Measurements from ENCODE around the gene PAFAH1B2. TPM values are rescaled to one million over a fixed set of nuclear protein-coding genes. Genes with fewer than 3 reads are reported as not detected.
A peak's percentile ranks its signal among the peaks of the same experiment; 100 is the strongest.

Gene PAFAH1B2
- total RNA-seq, 3 donors from 2014 or later (not counting 1 experiment from before 2014, with no cell fraction given): 46.1 to 71.0 (median 58.8) TPM

DNA sequence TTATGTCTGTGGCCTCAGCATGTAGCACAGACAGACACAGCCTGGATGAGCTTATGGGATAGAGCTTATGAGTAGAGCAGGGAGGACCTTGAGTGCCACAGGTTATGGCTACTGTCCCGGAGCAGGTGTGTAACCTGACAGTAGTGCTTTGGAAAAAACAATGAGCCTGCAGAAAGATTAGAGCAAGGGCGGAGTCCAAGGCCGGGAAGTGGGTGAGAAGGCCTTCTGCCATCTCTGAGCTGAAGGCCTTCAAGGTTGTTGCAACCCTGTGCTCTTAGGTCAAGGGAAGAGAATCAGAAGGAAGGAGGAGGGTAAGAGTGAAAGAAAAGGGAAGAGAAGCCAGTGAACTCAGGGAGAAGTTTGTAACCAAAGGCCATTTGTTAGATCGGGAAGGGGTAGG is 51.2 kb downstream of the PAFAH1B2 start:
- ATAC-seq (no peak), DNase-seq (no peak)
- no peak overlapping the region for H3K4me3 Mint-ChIP-seq
- peaks cover 4% of the 10 kb centered on the region for H3K4me1 ChIP-seq (ENCODE audit: control insufficient read depth, insufficient read depth, low read length)
- no peaks in the 10 kb centered on the region for H3K36me3 Mint-ChIP-seq
- H3K27me3 ChIP-seq (ENCODE audit: control insufficient read depth, insufficient read depth, low read length): no peaks in the 10 kb centered on the region
- H3K4me3 ChIP-seq (ENCODE audit: low read length): no peak overlapping the region
- WGBS (ENCODE audit: insufficient coverage): 95% methylated on average over 4 of the region's 4 CpGs
- H3K4me1 Mint-ChIP-seq: peaks cover 0 to 10% of the 10 kb centered on the region in 2 donors
- no peaks in the 10 kb centered on the region for H3K27me3 Mint-ChIP-seq (ENCODE audit: low read depth in 2 of 2)
- peak overlapping the region; percentile 40 to 59 for H3K27ac Mint-ChIP-seq
- peaks cover 17% of the 10 kb centered on the region for H3K36me3 ChIP-seq (ENCODE audit: control insufficient read depth, insufficient read depth, low read length)
- H3K9me3 Mint-ChIP-seq: no peaks in the 10 kb centered on the region
- TF ChIP-seq, protein P1, sequence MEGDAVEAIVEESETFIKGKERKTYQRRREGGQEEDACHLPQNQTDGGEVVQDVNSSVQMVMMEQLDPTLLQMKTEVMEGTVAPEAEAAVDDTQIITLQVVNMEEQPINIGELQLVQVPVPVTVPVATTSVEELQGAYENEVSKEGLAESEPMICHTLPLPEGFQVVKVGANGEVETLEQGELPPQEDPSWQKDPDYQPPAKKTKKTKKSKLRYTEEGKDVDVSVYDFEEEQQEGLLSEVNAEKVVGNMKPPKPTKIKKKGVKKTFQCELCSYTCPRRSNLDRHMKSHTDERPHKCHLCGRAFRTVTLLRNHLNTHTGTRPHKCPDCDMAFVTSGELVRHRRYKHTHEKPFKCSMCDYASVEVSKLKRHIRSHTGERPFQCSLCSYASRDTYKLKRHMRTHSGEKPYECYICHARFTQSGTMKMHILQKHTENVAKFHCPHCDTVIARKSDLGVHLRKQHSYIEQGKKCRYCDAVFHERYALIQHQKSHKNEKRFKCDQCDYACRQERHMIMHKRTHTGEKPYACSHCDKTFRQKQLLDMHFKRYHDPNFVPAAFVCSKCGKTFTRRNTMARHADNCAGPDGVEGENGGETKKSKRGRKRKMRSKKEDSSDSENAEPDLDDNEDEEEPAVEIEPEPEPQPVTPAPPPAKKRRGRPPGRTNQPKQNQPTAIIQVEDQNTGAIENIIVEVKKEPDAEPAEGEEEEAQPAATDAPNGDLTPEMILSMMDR (IDR thresholded peaks at IDR 0.05): no peak
- H3K27ac ChIP-seq (ENCODE audit: low read length): no peak overlapping the region
- intact Hi-C loops (cut with micrococcal nuclease): no loop called here
- no peaks in the 10 kb centered on the region for H3K9me3 ChIP-seq (ENCODE audit: control insufficient read depth, insufficient read depth, low read length)

DNA sequence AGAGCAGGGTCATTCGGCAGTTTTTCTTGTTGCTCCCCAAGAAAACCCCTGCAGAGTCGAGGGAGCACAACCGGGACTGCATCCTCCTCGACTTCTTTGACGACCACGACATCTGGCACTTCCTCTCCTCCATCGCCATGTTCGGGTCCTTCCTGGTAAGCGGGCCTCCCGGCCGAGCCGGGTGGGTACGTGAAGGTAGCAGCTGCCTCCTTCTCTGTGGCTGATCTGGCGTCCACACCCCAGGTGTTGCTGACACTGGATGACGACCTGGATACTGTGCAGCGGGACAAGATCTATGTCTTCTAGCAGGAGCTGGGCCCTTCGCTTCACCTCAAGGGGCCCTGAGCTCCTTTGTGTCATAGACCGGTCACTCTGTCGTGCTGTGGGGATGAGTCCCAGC is 51.7 kb downstream of the PAFAH1B2 start:
- H3K27me3 ChIP-seq (ENCODE audit: control insufficient read depth, insufficient read depth, low read length): no peaks in the 10 kb centered on the region
- Mint-ChIP-seq H3K4me3 (no peak overlapping the region), H3K36me3 (no peaks in the 10 kb centered on the region), H3K27me3 (ENCODE audit: low read depth in 2 of 2) (no peaks in the 10 kb centered on the region), H3K9me3 (no peaks in the 10 kb centered on the region), H3K27ac (peak overlapping the region; percentile 40 to 59), H3K4me1 (peaks cover 0 to 10% of the 10 kb centered on the region in 2 donors)
- peaks cover 13% of the 10 kb centered on the region for H3K36me3 ChIP-seq (ENCODE audit: control insufficient read depth, insufficient read depth, low read length)
- H3K4me1 ChIP-seq (ENCODE audit: control insufficient read depth, insufficient read depth, low read length): no peaks in the 10 kb centered on the region
- intact Hi-C loops (cut with micrococcal nuclease): no loop called here
- TF ChIP-seq, protein P1 (IDR thresholded peaks at IDR 0.05): no peak
- H3K27ac ChIP-seq (ENCODE audit: low read length): no peak overlapping the region
- no peaks in the 10 kb centered on the region for H3K9me3 ChIP-seq (ENCODE audit: control insufficient read depth, insufficient read depth, low read length)
- WGBS (ENCODE audit: insufficient coverage): 85% methylated on average over 19 of the region's 19 CpGs
- no peak overlapping the region for H3K4me3 ChIP-seq (ENCODE audit: low read length)
- ATAC-seq (no peak), DNase-seq (no peak)

DNA sequence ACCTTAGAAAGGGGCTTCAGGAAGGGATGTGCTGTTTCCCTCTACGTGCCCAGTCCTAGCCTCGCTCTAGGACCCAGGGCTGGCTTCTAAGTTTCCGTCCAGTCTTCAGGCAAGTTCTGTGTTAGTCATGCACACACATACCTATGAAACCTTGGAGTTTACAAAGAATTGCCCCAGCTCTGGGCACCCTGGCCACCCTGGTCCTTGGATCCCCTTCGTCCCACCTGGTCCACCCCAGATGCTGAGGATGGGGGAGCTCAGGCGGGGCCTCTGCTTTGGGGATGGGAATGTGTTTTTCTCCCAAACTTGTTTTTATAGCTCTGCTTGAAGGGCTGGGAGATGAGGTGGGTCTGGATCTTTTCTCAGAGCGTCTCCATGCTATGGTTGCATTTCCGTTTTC is 52.9 kb downstream of the PAFAH1B2 start:
- no peak overlapping the region for H3K27ac ChIP-seq (ENCODE audit: low read length)
- Mint-ChIP-seq H3K27me3 (ENCODE audit: low read depth in 2 of 2) (no peaks in the 10 kb centered on the region), H3K4me3 (no peak overlapping the region), H3K27ac (no peak overlapping the region), H3K36me3 (no peaks in the 10 kb centered on the region), H3K4me1 (peaks cover 0 to 10% of the 10 kb centered on the region in 2 donors), H3K9me3 (no peaks in the 10 kb centered on the region)
- no peak overlapping the region for H3K4me3 ChIP-seq (ENCODE audit: low read length)
- TF ChIP-seq, protein P1 (IDR thresholded peaks at IDR 0.05): no peak
- ATAC-seq (no peak), DNase-seq (no peak)
- no peaks in the 10 kb centered on the region for H3K27me3 ChIP-seq (ENCODE audit: control insufficient read depth, insufficient read depth, low read length)
- no peaks in the 10 kb centered on the region for H3K9me3 ChIP-seq (ENCODE audit: control insufficient read depth, insufficient read depth, low read length)
- 98% methylated on average over 4 of the region's 7 CpGs for WGBS (ENCODE audit: insufficient coverage)
- peaks cover 5% of the 10 kb centered on the region for H3K4me1 ChIP-seq (ENCODE audit: control insufficient read depth, insufficient read depth, low read length)
- H3K36me3 ChIP-seq (ENCODE audit: control insufficient read depth, insufficient read depth, low read length): peaks cover 11% of the 10 kb centered on the region
- intact Hi-C loops (cut with micrococcal nuclease): no loop called here

Data from natural killer cell (primary cell).